Measurements from ENCODE around the gene ADGRF3.
"Not testable (repeated sequence)": the region's sequence is repeated elsewhere in the genome, so short reads cannot be mapped to it uniquely, and the experiment has no call there.

Gene ADGRF3

DNA sequence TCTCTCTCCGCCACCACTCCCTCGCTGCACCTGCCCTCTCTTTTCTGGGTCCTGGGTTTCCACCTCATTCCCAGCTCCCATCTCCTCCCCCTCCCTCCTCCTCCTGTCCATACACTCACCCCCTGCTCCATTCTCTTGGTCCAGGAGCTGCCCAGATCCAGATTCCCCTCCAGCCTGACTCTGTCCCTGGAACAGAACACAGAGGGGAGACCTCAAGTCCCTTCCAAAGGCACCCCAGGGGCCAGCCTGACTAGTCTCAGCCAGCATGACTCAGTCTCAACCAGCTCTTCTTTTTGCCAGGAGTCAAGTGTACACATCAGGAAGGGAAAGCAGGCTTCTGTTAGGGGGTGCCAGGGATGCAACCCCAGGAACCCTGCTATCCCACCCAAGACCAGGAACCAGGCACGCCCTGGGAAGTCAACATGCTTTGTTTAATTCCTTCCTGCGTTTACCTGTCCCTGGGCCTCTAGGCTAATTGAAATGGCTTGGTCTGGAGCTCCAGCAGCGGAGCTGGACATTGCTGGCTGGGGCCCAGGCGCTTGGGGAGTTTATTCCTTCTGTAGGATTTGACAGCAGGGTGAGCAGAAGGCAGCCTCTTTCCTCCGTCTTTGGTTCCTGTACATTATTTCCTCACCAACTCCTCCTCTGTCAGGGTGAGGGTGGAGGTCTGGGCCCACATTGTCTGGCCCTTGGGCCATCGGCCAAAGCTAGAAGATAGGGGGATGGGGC is 29.0 kb downstream of the ADGRF3 start:
- no peak for FAIRE-seq

DNA sequence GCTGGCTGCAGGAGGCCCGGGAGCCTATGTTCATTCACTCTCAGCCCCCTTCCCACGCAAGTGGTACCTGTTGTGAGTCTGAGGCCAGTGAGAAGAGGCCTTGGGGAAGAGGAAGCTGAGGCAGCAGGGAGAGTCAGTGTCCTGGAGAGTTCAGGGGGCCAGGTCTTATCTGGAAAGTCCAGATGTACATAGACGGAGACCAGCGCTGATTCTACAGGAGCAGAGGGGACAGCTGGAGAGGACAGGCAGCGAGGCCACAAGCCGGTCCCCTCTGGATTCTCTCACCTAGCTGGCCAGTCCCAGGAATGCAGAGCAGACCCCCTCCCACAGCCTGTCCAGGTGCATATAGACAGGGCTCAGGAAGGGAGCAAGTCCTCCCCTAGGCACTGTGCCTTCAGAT is 29.7 kb downstream of the ADGRF3 start:
- FAIRE-seq = no peak

DNA sequence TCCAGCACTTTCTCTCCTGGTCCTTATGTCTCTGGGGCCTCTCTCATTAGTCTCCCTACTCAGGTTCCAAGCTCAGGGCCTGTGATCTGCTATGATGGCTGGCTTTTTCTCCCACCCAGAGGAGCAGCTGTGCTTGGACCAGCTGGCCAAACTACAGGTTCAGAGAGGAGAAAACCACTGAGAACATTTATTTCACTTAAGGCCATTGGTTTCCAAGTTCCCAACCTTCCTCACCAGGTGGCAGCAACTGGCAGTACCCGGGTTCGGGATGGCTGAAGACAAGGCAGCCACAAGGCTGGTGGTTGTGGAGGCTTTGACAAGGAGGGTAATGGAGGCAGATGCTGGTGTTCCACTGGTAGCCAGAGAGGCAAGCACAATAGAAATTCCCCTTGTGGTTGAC is 30.5 kb downstream of the ADGRF3 start:
- no peak for FAIRE-seq

DNA sequence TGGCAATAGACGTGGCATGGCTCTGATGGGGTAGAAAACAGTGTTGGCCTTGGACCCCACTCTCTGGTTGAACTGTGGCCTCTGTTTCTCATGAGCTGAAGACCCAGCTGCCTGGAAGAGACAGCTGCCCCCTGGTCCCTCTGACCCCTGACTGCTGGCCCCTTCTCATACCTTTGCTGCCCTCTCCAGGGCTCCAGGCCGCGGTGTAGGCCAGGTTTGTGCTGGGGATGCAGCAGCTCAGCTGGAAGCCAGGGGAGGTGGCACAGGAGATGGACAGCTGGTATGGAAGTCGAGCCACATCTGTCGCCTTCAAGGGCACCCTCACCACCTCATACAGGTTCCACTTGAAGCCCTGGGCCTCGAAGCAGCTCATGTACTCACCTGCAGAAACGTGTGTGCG is 32.3 kb downstream of the ADGRF3 start:
- FAIRE-seq = no peak

DNA sequence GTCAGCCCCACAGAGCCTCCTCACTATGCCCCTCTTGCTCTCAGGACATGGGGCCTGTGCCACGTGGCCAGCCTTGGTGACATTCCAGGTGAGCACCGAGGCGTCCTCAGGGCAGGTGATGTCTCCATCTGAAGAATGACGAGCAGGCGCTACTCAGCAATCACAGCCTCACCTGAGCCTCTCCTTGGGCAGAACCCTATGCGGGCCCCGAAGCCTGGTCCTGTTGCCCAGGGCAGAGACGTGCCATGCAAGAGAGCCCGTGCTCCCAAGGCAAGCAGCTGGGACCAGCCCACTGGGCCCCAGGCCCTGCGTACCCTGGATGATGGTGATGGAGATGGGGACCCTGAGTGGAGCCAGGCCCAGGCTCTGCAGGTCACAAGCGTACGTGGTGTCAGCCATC is 33.1 kb downstream of the ADGRF3 start:
- FAIRE-seq = no peak

DNA sequence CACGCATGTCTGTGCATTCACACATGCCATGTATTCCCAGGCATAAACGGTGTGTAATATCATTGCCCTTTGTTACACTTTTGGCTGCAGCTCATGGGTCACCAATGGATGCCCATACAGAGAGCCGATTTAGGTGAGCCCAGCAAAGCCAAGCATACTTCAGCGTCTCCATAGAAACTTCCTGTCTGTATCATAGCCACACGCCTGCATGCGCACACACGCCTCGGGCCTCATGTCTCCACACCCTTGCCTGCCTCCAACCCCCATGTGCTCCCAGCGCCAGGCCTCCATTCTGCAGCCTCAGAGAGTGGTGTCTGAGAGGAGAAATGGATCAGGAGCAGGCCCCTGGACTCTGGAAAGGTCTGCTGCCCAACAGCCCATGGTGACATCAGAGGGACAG is 34.1 kb downstream of the ADGRF3 start:
- FAIRE-seq = no peak

DNA sequence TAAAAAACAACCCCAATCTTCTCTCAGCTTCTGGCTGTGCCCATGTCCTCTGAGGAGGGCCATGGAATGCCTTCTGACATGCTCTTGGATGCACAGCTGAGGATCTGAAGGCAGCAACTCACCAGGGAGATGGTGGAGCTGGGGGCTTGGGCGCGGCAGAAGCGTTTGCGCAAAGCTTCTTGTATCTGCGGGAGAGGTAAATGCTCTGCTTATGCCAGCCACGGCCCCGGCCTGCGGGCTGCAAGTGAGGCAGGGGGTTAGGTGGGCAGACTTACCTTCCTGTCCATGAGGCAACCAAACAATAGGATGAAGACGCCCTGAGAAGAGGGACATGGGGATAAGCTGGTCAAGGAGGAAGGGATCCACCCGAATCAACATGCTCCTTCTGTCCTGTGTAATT is 36.7 kb downstream of the ADGRF3 start:
- FAIRE-seq = no peak

DNA sequence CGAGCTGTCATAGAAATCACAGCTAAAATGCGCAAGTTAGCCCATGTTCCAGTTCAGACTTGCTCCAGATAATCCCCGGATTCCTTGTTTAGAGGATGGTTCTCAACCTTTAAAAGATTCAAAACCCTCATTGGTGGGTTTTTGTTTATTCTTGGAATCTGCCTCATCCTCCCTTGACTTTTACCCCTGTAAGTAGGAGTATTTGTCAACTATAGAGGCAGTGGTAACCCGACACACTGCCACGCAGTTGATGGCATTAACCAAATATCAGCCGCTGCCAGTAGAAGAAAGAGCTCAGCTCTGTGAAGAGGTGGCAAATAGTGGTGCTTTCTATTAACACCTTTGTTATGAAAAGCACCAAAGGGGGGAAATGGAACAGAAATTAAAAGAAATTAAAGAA is 41.0 kb downstream of the ADGRF3 start:
- FAIRE-seq = no peak

DNA sequence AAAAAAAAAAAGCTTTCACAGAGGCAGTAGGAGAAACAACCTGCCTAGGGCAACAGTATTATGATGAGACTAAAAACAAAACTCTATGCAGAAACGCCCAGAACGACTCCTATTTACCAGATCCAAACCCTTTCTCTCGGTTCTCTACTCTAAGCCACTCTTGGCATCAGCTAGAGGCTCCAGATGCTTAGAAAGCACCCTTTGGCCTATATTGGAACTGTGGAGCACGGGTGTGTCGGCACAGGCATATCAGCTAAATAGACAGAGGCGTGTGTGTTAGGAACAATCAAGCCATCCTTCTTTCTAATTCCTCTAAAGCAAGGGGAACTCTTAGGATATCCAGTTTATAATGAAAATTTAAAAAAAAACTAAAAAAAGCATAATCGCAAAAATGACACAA is 41.5 kb downstream of the ADGRF3 start:
- FAIRE-seq = not testable (repeated sequence)

DNA sequence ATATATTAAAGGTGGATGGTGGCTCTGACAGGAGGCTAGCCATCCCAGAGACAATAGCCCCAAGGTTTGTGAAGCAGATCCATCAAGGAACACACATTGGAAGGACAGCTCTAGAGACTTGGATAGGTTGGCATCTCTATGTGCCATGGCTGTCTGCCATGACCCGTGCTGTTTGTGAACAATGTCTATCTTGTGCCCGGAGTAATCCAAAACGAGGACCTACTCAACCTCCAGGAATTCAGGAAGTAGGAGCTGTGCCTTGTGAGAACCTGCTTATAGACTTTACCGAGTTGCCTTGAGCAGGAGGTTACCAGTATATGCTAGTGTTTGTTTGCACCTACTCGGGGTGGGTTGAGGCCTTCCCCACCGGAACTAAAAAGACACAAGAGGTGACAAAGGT is 43.7 kb downstream of the ADGRF3 start:
- no peak for FAIRE-seq

DNA sequence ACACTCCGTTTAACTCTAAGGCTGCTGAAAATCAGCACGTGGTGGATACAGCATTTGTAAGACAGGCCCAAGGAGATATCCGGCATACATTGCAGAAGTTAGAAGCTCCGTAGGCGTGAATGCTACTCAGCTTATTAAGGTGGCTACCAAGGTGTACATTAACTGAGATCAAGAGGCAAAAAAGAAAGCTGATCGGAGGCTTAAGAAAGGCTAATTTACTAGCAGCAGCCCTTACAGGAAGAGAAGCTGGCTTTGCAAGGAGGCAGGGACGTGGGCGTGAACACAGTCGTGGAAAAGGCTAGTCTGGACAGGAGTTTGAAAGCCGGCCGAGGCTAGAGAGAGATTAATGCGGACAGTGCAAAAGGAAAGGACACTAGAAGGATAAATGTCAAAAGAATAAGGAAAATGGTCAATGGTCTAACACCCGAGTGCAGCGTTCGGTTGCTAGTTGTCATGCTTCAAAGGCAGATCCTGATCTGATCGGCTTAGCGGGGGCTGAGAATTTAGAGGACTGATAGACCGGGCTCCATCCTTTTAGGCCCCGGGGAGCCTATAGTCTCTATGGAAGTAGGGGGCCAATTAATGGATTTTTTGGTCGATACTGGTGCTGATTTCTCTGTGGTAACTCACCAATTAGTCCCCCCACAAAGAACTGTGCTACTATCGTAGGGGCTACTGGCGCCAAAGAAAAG is 46.2 kb downstream of the ADGRF3 start:
- FAIRE-seq = no peak

DNA sequence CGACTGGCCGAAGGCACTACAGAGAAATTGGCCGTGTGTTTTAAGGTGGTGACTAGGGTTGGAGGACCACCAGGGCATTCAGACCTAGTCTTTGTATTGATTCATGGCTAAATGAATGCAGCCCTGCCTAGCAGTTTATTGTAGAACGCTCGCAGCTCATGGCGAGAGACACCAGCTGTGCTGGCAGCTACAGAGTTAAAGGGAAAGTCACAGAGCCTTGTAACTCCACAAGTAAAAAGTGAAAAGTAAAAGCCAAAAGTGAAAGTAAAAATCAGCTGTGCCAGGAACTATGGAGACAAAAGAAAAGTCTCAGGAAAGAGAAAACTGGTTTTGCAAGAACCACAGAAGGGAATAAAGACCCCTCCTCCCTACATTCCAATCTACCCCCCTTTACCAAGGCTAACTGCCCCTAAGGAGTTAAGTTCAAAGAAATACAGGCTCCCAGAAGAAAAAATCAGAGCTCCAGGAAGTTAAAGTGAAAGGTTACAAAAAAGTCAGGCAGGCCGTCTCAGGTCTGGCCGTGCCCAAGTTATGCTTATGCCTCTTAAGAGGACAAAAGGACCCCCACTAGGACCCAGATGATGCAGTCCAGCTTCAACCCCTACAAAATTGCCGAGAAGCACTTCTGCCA is 47.0 kb downstream of the ADGRF3 start:
- FAIRE-seq = no peak

DNA sequence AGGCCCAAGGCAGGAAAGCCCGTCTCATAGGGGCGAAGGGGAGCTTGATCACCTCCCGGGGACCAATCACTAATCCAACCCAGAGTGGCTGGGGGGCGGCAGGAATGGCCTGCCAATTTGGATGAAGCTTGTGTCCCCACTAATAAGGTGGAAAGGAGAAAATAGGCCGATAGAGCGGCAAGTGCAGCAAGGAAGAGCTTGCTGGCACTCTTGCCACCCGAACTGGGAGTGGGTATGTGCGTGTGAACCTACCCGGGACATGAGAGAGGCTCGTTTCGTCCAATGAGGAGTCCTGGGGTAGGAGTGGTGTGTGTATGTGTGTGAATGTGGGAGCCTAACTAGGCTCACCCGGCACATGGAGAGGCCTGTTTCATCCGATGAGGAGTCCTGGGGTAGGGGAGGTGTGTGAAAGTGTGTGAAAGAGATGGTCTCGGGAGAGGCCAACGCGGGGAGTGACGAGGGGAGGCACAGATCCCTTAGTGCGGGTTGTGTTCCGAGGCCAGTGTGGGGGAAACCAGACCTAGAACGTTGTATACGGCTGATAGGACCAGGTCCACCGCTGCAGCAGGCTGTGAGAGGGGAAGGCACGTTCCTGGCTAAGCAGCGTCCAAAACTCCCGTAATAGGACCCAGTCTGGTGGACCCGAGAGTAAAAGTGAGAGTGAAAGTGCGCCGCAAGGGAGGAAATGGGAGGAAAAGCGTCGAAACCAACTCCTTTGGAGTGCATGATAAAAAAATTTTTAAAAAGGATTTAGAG is 47.8 kb downstream of the ADGRF3 start:
- FAIRE-seq = no peak

DNA sequence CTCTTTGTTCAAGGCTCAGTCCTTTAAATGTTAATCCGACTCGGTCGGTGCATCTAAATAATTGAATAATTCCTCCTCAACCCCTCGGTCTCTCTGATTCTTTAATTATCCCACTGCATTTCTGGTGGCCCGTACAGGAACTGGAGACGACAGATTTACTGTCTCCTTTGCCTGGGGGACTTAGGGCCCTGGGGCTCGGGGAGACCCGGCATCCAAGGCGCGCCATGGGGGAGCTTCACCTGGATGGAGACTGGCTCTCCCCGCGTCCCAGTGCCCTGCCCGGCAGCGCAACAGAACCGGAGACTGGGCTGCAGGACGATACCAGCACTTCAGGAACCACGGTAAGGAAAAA is 48.3 kb downstream of the ADGRF3 start:
- FAIRE-seq = no peak

DNA sequence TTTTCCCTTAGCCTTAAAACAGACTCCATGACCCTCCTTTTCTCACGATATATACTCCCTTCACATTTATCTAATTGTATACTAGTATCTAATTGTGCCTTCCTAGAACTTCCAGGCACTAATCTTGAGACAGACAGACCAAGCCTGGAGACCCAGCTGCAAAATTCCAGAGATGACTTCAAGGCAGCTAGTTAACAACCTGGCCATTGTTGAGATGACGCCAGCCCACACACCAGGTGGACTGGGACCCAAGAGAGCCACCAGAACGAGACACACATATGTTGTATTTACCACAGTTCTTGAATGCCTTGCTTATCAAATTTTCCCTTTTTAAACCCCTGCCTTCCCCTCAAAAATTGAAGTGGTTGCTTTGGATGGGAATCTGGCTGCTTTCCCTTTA is 49.5 kb downstream of the ADGRF3 start:
- FAIRE-seq = no peak

DNA sequence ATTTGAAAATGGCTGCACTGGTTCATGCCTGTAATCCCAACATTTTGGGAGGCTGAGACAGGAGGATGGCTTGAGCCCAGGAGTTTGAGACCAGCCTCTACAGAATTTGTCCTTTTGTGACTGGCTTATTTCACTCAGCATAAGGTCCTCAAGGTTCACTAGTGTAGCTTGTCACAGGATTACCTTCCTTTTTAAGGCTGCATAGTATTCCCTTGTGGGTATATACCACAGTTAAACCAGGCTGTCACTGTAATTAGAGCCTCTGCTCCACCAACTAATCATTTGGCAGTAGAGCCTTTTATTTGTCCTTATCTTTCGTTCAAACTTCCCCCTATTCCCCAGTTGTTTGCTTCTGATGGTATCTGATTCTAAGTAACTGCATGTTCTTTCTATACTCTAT is 51.1 kb downstream of the ADGRF3 start:
- FAIRE-seq = no peak

DNA sequence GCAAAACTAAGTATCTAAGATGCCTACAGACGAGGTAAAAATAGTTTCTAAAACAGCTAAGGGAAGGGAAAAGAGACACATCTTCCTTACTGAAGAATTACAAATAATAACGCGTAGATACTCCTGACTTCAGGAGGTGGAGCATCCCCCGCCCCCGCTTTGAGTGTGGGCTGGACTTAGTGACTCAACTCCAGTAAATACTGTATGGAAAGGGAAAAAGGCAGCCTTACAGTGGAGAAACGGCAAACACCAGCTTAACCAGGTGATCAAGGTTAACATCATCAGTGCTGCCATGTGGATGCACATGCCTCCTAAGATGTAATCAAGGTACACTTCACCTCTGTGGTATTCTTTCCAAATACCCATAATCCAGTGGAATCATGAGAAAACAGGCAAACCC is 53.9 kb downstream of the ADGRF3 start:
- FAIRE-seq = no peak

DNA sequence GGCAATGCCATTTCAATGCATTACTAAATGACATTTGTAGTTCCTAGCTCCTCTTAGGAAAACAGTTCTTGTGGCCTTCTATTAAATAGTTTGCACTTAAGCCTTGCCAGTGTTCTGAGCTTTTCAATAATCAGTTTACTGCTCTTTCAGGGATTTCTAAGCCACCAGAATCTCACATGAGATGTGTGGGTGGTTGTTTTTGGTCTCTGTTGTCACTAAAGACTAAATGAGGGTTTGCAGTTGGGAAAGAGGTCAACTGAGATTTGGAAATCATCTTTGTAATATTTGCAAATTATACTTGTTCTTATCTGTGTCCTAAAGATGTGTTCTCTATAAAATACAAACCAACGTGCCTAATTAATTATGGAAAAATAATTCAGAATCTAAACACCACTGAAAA is 56.6 kb downstream of the ADGRF3 start:
- no peak for FAIRE-seq

DNA sequence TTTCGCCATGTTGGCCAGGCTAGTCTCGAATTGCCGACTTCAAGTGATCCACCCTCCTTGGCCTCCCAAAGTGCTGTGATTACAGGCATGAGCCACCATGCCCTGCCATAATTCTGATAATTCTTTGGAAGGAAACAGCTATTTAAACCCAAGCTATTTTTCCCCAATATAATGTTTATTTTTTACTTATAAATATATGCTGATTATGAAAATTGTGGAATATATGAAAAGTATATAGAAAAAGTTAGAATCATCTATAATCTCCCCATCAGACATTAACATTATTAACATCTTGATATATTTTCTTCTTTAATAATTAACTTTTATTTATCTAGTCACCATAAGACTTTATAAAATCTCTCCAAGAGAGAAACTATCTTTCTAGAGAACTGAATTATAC is 60.7 kb downstream of the ADGRF3 start:
- no peak for FAIRE-seq

DNA sequence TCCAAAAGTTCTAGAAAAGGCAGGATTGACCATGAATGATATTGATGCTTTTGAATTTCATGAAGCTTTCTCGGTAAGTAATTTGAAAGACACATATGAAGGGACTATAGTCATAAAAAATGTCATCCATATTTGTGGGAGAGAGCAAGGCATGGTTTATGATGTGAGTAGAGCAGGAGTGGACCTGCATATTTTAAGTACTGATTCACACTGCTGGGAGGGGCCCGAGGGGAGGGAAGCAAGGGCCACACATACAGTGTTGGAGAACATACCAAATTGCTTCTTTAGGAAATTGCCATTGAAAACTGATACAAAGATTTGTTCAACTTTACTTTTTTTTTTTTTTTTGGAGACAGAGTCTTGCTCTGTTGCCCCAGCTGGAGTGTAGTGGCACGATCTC is 62.5 kb downstream of the ADGRF3 start:
- FAIRE-seq = no peak

DNA sequence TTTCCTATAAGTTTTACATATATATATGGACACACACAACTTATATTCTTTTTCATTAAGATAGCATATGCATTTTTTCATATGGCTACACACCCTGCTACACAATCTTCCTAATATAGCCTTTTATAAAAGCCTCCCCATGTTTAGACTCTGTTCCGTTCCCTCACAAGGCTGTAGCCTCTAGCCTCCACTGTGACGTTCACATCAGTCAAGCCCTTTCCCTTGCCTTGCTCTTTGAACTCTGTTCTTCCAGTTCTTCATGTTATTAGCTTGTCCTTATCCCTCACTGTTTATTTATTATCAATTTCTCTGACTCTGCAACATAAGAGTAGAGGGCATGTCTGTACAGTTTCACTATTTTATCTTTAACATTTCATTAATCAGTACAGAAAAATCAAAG is 63.0 kb downstream of the ADGRF3 start:
- no peak for FAIRE-seq

DNA sequence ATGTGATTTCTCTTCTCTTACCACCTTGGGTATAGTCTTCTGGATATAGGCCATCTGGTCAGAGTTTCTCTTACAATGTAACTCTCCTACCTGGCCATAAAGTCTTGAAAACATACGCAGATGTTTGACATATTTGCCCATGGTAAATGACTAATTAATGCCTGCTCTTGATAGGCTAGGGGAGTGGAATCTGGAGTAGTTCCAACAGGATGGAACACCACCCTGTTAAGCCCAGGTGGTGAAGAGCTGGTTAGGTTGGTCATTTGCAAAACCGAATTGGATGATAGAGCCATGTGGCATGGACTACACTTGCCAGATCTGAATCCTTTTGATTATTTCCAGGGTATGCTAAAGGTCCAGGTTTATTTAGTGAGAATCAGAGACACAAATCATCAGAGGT is 65.4 kb downstream of the ADGRF3 start:
- no peak for FAIRE-seq

DNA sequence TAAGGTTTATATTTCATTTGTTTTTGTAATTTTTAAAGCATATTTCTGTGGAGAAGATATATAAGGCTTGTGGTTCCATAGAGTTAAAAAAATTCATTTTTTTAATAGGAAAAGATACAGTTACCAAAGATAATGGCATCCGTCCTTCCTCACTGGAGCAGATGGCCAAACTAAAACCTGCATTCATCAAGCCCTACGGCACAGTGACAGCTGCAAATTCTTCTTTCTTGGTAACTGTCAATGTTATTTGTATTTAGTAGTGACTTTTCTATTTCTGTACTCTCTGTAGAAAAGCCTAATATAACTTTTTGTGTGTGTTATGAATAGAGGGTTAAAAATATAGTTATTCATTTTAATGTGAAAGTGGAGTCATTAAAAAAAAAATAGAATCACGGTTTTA is 66.7 kb downstream of the ADGRF3 start:
- FAIRE-seq = peak; percentile 30

All from islet of Langerhans (tissue), 1 donor.